ENCODE measurements around the gene MAT2B.

DNA sequence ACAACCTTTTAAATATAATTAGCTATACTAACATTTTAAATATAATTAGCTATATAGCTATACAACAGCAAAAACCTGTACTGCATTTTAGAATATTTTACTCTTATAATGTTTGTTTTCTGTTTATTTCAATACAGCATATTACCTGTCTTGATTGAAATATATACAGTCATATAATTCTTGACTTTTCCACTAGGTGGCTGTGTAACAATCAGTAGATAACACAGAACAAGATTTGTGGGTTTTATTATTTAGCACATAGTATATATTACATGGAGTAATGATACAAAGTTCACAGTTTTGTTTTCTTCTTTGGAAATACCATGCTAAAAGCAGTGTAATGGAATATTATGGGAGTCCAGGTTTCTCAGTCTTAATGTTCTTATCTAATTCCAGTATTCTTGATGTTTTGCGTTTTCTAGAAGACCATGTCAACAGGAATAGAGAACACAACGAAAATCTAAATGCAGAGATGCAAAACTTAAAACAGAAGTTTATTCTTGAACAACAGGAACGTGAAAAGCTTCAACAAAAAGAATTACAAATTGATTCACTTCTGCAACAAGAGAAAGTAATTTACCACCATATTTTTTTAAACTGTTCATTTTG is 31.7 kb upstream of the MAT2B start:
- TF ChIP-seq, protein P1, sequence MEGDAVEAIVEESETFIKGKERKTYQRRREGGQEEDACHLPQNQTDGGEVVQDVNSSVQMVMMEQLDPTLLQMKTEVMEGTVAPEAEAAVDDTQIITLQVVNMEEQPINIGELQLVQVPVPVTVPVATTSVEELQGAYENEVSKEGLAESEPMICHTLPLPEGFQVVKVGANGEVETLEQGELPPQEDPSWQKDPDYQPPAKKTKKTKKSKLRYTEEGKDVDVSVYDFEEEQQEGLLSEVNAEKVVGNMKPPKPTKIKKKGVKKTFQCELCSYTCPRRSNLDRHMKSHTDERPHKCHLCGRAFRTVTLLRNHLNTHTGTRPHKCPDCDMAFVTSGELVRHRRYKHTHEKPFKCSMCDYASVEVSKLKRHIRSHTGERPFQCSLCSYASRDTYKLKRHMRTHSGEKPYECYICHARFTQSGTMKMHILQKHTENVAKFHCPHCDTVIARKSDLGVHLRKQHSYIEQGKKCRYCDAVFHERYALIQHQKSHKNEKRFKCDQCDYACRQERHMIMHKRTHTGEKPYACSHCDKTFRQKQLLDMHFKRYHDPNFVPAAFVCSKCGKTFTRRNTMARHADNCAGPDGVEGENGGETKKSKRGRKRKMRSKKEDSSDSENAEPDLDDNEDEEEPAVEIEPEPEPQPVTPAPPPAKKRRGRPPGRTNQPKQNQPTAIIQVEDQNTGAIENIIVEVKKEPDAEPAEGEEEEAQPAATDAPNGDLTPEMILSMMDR (IDR thresholded peaks at IDR 0.05): peak in 8 of 12 donors; percentile 16 to 49 (median 36)
- no peak for TF ChIP-seq POLR2A (IDR thresholded peaks at IDR 0.05)

All from heart left ventricle (tissue), 13 donors.